ENCODE results near the gene RRN3. TPM values are rescaled to one million over a fixed set of nuclear protein-coding genes. Genes with fewer than 3 reads are reported as not detected.

The RRN3 gene
- total RNA-seq, 4 donors from 2014 or later, result 14.0 to 27.8 (median 20.0) TPM

DNA sequence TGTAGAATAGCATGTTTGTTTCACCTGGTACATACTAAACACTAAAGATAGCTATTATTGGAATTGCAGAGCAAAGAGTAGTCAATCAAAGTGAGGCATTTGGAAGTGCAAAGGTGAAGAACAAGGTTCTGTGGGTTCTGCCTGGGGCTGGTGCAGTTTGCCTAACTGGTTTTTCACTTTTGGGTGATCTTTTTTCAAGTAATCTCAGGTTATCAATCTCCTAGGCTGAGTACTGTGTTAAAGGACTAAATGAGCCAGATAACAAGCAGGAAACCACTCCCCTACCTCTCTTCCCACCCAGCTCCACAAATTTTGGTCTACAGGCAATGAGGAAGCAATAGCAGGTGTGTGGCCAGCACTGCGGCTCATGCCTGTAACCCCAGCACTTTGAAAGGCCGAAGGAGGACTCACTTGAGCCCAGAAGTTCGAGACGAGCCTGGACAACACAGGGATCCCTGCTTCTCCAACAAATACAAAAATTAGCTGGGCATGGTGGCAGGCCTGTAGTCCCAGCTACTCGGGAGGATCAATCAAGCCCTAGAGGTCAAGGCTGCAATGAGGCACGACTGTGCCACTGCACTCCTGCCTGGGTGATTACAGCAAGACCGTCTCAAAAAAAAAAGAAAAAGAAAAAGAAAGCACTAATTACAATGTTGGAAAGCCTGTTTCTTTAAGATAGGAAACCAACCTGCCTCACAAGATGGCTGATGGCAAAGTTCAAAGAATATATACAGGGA, 36.2 kb downstream of the RRN3 start:
- intact Hi-C loops (cut with DNase I), result no loop called here
- H3K27me3 ChIP-seq, result no peaks in the 10 kb centered on the region
- no peak for TF ChIP-seq POLR2A (IDR thresholded peaks at IDR 0.05)
- no peak for TF ChIP-seq CTCF (IDR thresholded peaks at IDR 0.05)
- no peak overlapping the region for H3K4me3 ChIP-seq
- no peaks in the 10 kb centered on the region for H3K9me3 ChIP-seq
- 56 to 63% methylated on average over 3 to 6 of the region's 7 CpGs for WGBS, 2 donors
- no peak for DNase-seq
- H3K4me1 ChIP-seq, result peaks cover 0 to 46% (median 4%) of the 10 kb centered on the region in 3 donors
- peaks cover 6 to 44% (median 8%) of the 10 kb centered on the region in 3 donors for H3K36me3 ChIP-seq
- H3K27ac ChIP-seq, result no peak overlapping the region

DNA sequence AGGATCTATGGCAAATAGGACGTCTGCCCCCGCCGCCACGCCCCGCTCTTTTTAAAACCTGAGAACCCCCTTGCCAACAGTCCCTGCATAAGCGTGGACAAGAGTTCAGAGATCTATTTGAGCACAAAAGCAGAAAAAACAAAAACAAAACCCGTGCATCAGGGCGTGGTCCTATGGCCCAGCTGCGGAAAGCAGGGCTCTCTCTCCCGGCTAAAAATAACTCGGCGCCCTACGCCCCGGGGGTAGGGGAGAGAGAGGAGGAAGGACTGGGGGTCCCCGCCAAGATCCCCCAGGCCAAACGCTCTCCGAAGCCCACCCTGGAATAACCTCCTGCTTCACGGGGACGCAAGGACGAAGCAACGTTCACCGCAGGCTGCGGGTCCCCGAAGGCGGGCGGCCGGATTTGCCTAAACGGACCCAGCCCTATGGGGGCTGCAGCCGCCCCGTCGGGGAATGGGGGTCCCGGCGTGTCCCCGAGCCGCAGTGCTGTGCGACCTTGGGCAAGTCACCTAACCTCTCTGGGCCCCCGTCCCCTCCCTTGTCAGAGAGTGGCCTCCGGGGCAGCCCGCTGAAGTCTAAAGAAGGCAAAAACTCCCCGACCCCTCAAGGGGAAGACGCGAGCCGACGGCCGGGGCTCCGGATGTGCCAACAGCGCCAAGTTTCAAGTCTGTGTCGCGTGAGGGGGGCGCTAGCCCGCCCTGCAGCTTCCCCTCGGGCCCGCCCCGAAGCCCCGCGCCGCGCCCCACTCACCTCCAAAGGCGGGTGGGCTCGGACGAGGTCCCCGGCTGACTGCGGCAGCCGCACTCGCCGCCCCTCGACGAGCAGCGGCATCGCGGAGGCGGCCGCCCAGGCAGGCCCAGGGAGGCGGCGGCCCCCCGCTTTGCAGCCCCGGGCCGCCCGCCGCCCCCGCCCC, 38.7 kb downstream of the RRN3 start:
- H3K4me1 ChIP-seq, result peaks cover 0 to 52% (median 4%) of the 10 kb centered on the region in 3 donors
- WGBS, 2 donors, result 7 to 19% methylated on average over 7 to 14 of the region's 81 CpGs
- no peaks in the 10 kb centered on the region for H3K9me3 ChIP-seq
- intact Hi-C loops (cut with DNase I), result no loop called here
- peak overlapping the region; percentile 88 to 100 (median 97) for H3K4me3 ChIP-seq
- no peaks in the 10 kb centered on the region for H3K27me3 ChIP-seq
- peak overlapping the region; percentile 86 to 93 (median 90) for H3K27ac ChIP-seq
- TF ChIP-seq POLR2A (IDR thresholded peaks at IDR 0.05) (peak in 2 of 4 donors; percentile 35 to 66), CTCF (IDR thresholded peaks at IDR 0.05) (no peak)
- no peak for DNase-seq
- H3K36me3 ChIP-seq, result peaks cover 0 to 19% (median 0%) of the 10 kb centered on the region in 3 donors

DNA sequence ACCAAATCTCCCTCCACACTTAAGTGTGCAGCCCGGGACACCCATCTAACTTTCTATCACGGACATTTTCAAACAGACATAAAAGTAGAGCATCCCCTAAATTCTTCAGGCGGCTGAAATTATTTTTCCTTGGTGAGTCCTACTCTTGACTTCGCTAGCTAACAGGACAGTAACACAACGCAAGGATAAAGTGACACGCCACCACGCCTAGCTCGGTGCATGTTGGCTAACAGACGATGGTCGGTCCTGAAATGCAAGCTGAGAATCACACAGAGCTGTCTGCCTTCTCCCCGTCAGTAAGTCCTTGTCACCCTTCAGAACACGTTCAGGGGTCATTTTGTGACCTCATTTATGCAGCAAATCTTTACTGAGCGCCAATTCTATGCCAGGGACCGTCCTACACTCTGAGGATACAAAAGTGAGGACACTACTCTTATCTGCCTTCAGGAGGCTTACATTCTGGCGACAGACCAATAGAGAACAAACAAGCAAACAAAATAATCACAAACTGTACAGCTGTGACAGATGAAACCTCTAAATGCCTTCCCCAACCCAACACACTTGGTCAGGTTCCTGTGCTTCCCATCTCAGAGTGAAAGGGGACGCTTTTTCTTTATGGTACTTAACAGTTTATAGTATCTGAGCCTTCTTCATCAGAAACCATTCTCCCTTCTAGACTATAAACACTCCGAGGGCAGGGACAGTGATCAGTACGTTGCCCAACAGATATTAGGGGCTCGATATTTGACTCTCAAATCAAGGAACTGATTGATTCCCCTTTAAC, 39.5 kb downstream of the RRN3 start:
- 71 to 74% methylated on average over 15 to 19 of the region's 19 CpGs for WGBS, 2 donors
- Histone ChIP-seq H3K4me3 (peak overlapping the region; percentile 88 to 100 (median 97)), H3K36me3 (peaks cover 0 to 11% (median 0%) of the 10 kb centered on the region in 3 donors), H3K9me3 (no peaks in the 10 kb centered on the region), H3K4me1 (peaks cover 0 to 55% (median 4%) of the 10 kb centered on the region in 3 donors), H3K27me3 (no peaks in the 10 kb centered on the region), H3K27ac (peak overlapping the region; percentile 86 to 93 (median 90))
- intact Hi-C loops (cut with DNase I), result no loop called here
- TF ChIP-seq CTCF (IDR thresholded peaks at IDR 0.05) (no peak), POLR2A (IDR thresholded peaks at IDR 0.05) (no peak)
- DNase-seq, result no peak

GRCh38 chr16:15053904-15054303, 40.2 kb downstream of the RRN3 start:
- peaks cover 0 to 57% (median 4%) of the 10 kb centered on the region in 3 donors for H3K4me1 ChIP-seq
- no peak for DNase-seq
- 87 to 98% methylated on average over 9 to 10 of the region's 10 CpGs for WGBS, 2 donors
- H3K9me3 ChIP-seq, result no peaks in the 10 kb centered on the region
- no peak for TF ChIP-seq POLR2A (IDR thresholded peaks at IDR 0.05)
- no peak for TF ChIP-seq CTCF (IDR thresholded peaks at IDR 0.05)
- peaks cover 0 to 4% (median 0%) of the 10 kb centered on the region in 3 donors for H3K36me3 ChIP-seq
- H3K27me3 ChIP-seq, result no peaks in the 10 kb centered on the region
- intact Hi-C loops (cut with DNase I), result no loop called here
- no peak overlapping the region for H3K4me3 ChIP-seq
- peak overlapping the region in 2 of 4 donors; percentile 39 to 91 for H3K27ac ChIP-seq

Measured in esophagus squamous epithelium (tissue), 5 donors.